Measurements from ENCODE around the gene RARB.

Gene RARB

DNA sequence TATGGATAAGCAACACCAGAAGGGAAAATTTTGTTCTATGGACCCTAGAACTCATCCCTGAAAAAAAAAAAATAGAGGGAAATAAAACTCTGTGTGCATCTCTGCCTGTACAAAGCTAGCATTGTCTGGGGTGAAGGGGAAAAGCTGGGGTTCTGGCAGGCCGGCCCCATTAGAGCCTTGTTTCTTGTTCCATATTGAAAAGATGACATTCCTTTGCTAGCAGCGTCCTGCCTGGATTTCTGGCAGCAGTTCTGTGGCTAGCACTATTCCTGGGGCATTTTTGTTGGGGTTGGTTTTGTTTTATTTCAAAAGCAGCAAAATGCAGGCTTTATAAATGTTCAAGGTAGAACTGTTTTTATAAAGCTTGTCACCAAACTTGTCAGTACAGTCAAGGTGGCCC lies 45.2 kb downstream of the RARB start:
- TF ChIP-seq, protein P1, sequence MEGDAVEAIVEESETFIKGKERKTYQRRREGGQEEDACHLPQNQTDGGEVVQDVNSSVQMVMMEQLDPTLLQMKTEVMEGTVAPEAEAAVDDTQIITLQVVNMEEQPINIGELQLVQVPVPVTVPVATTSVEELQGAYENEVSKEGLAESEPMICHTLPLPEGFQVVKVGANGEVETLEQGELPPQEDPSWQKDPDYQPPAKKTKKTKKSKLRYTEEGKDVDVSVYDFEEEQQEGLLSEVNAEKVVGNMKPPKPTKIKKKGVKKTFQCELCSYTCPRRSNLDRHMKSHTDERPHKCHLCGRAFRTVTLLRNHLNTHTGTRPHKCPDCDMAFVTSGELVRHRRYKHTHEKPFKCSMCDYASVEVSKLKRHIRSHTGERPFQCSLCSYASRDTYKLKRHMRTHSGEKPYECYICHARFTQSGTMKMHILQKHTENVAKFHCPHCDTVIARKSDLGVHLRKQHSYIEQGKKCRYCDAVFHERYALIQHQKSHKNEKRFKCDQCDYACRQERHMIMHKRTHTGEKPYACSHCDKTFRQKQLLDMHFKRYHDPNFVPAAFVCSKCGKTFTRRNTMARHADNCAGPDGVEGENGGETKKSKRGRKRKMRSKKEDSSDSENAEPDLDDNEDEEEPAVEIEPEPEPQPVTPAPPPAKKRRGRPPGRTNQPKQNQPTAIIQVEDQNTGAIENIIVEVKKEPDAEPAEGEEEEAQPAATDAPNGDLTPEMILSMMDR (IDR thresholded peaks at IDR 0.05; ENCODE audit: insufficient read depth, low read length, poor library complexity, severe bottlenecking), result no peak
- Histone ChIP-seq H3K4me3 (replicated peaks; ENCODE audit: low read depth, low read length) (no peak overlapping the region), H3K27me3 (replicated peaks; ENCODE audit: control insufficient read depth, insufficient read depth, low read length) (no peaks in the 10 kb centered on the region; the same call in 1 of the 2 replicates), H3K36me3 (ENCODE audit: control insufficient read depth, insufficient read depth, low read length) (no peaks in the 10 kb centered on the region)
- no peak for DNase-seq (ENCODE audit: extremely low read depth, insufficient read length)

DNA sequence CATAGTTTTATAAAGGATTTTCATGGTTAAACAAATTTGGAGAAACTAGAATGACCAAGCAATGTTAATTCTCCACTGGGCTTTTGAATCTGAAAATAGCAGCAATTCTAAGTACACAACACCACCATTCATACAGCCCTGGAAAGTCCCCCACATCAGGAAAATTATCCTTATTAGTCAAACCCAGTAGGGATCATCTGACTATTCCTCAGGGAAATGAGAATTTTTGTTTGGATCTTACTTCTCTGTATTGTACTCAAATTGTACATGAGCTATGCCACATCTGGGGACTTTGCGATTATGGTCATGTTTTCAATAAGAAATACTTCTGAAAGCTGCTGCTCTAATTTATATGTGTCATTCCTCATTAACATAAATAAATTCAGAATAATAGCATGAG lies 46.0 kb downstream of the RARB start:
- Histone ChIP-seq H3K27me3 (replicated peaks; ENCODE audit: control insufficient read depth, insufficient read depth, low read length) (no peaks in the 10 kb centered on the region; the same call in 1 of the 2 replicates), H3K36me3 (ENCODE audit: control insufficient read depth, insufficient read depth, low read length) (no peaks in the 10 kb centered on the region), H3K4me3 (replicated peaks; ENCODE audit: low read depth, low read length) (no peak overlapping the region)
- no peak for DNase-seq (ENCODE audit: extremely low read depth, insufficient read length)
- TF ChIP-seq, protein P1 (IDR thresholded peaks at IDR 0.05; ENCODE audit: insufficient read depth, low read length, poor library complexity, severe bottlenecking), result no peak

DNA sequence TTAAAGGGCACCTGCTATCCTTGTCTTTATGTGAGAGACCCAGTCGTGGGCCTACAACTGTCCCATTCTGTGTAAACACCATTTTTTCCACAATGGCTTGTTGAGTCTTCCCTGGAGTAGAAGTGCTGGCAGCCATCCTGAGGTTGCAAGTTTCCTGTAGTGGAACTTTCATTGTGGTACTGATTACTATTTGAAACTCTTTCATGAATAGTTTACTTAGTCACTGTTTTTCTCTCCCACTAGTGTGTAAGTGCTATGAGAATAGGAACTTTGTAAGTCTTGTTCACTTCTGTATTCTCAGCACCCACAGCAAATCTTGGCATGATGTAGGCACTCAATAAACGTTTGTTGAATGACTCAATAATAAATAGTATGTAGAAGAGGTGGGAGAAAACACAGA lies 48.6 kb downstream of the RARB start:
- Histone ChIP-seq H3K27me3 (replicated peaks; ENCODE audit: control insufficient read depth, insufficient read depth, low read length) (no peaks in the 10 kb centered on the region), H3K36me3 (ENCODE audit: control insufficient read depth, insufficient read depth, low read length) (no peaks in the 10 kb centered on the region), H3K4me3 (replicated peaks; ENCODE audit: low read depth, low read length) (no peak overlapping the region)
- no peak for DNase-seq (ENCODE audit: extremely low read depth, insufficient read length)
- TF ChIP-seq, protein P1 (IDR thresholded peaks at IDR 0.05; ENCODE audit: insufficient read depth, low read length, poor library complexity, severe bottlenecking), result no peak

DNA sequence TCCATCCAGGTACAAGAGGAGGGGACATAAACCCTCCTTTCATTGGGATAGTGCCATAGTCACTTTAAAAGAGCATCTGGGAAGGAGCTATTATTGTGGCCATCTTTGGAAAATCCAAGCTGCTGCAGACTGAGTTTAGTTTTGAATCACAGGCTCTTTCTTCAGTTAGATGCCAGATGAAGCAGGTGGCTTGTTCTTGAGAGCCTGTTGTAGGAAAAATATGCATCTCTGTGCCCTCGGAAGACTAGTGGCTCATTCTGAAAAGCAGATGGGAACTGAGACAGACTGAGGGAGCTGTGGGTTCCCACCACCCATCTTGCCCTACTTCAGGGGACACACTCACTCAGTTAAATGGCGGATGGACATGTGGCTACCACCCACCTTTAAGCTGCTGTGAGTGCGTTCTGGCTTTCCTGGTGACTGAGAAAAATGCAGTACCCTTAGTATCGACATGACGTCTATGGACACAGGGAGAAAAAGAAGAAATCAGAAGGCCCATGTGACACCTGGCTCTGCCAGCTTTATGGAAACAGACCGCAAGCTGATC lies 50.2 kb downstream of the RARB start:
- no peak overlapping the region for H3K4me3 ChIP-seq (replicated peaks; ENCODE audit: low read depth, low read length)
- no peaks in the 10 kb centered on the region for H3K27me3 ChIP-seq (replicated peaks; ENCODE audit: control insufficient read depth, insufficient read depth, low read length)
- TF ChIP-seq, protein P1 (IDR thresholded peaks at IDR 0.05; ENCODE audit: insufficient read depth, low read length, poor library complexity, severe bottlenecking), result no peak
- H3K36me3 ChIP-seq (ENCODE audit: control insufficient read depth, insufficient read depth, low read length), result no peaks in the 10 kb centered on the region
- no peak for DNase-seq (ENCODE audit: extremely low read depth, insufficient read length)

DNA sequence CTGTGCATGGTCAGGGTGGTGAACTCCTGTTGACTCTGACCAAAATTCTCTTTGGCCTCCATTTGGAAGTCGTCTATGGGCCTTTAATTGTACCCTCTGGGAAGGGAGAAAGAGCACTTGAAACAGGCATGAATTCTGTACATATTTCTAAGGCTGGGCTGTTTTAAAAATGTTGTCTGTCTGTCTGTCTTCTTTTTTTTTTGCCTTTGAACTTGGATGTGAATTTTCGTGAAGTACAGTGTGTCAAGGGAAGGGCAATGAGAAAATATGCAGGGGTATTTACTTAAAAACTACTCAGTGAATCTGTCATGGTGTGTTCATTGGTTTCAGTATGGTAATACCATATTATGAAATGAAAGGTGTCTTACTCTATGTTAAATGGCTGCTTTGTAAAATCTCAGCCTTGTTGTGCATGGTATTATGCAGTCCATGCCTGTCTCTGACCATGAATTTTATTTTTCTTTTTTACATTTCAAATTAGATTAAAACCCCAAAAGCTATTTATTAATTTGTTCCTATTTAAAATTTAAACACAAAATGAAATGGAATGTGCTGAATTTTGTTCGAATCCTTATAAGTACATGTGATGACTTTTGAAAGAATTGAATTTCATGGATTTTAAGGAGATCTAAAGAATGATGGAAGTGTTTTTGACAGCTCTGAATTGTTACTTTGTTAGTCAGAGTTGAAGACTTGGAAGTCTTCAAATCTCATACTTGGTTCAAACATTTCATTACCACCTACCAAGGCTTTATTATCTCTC lies 51.1 kb downstream of the RARB start:
- Histone ChIP-seq H3K4me3 (replicated peaks; ENCODE audit: low read depth, low read length) (no peak overlapping the region), H3K36me3 (ENCODE audit: control insufficient read depth, insufficient read depth, low read length) (no peaks in the 10 kb centered on the region), H3K27me3 (replicated peaks; ENCODE audit: control insufficient read depth, insufficient read depth, low read length) (no peaks in the 10 kb centered on the region; the same call in 1 of the 2 replicates)
- DNase-seq (ENCODE audit: extremely low read depth, insufficient read length), result no peak
- TF ChIP-seq, protein P1 (IDR thresholded peaks at IDR 0.05; ENCODE audit: insufficient read depth, low read length, poor library complexity, severe bottlenecking), result no peak

All from GM06990 (cell line).